ENCODE data around the gene SLC25A21.
"Not testable (repeated sequence)": the region's sequence is repeated elsewhere in the genome, so short reads cannot be mapped to it uniquely, and the experiment has no call there.

The SLC25A21 gene

GRCh38 chr14:37170993-37171392 is 1.4 kb downstream of the SLC25A21 start:
- peaks cover 14% of the 10 kb centered on the region for H3K4me1 ChIP-seq (ENCODE audit: insufficient read depth, low read length)
- H3K9me3 ChIP-seq (ENCODE audit: control insufficient read depth, insufficient read depth, low read length) = no peaks in the 10 kb centered on the region
- H3K36me3 ChIP-seq (ENCODE audit: insufficient read depth, low read length) = no peaks in the 10 kb centered on the region
- no peak overlapping the region for H3K9ac ChIP-seq (ENCODE audit: low read depth, low read length)

- no peak overlapping the region for H3K9ac ChIP-seq (ENCODE audit: low read depth, low read length)
- H3K4me1 ChIP-seq (ENCODE audit: insufficient read depth, low read length) = peaks cover 14% of the 10 kb centered on the region
- H3K36me3 ChIP-seq (ENCODE audit: insufficient read depth, low read length) = no peaks in the 10 kb centered on the region
- H3K9me3 ChIP-seq (ENCODE audit: control insufficient read depth, insufficient read depth, low read length) = no peaks in the 10 kb centered on the region
Observed at GRCh38 chr14:37170237-37170636, 2.2 kb downstream of the SLC25A21 start.

- H3K9ac ChIP-seq (ENCODE audit: low read depth, low read length) = no peak overlapping the region
Observed at GRCh38 chr14:37168721-37169120, 3.7 kb downstream of the SLC25A21 start.

DNA sequence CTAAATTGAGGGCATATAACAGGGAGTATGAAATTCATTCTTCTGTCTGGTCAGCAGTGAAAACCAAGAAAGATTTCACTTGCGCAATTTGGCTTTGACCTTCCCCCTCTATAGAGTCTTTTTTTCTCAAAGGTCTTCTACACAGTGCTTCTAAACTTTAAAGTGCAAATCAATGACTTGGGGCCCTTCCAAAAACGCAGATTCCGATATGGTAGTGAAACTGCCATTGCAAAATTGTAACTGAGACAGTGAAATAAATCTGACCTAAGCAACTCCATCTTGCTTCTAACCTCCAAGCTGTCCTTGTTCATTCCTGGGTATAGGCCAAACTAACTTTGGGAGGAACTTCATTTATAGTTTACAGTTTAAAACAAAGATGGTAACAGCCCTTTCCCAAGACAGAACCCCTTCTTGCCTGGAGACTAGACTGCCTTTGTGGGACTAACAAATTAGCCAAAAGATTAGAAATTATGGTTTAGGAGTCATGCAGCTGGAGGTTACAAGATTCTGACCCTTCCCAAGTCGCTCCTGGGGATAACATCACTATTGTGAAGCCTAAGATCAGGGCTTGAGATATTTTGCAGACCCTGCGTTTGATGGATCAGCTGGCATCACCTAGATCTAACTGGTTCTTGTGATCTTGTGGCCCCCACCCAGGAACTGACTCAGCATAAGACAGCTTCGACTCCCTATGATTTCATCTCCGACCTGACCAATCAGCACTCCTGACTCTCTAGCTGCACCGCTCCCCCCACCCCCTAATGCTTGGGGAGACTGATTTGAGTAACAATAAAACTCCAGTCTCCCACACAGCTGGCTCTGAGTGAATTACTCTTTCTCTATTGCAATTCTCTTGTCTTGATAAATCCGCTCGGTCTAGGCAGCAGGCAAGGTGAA is 5.0 kb downstream of the SLC25A21 start:
- no peaks in the 10 kb centered on the region for H3K36me3 ChIP-seq (ENCODE audit: insufficient read depth, low read length)
- H3K9me3 ChIP-seq (ENCODE audit: control insufficient read depth, insufficient read depth, low read length) = no peaks in the 10 kb centered on the region
- H3K9ac ChIP-seq (ENCODE audit: low read depth, low read length) = no peak overlapping the region
- peaks cover 14% of the 10 kb centered on the region for H3K4me1 ChIP-seq (ENCODE audit: insufficient read depth, low read length)

More at GRCh38 chr14:37168721-37169120, 3.7 kb downstream of the SLC25A21 start:
- Histone ChIP-seq H3K36me3 (ENCODE audit: insufficient read depth, low read length) (no peaks in the 10 kb centered on the region), H3K4me1 (ENCODE audit: insufficient read depth, low read length) (peaks cover 14% of the 10 kb centered on the region), H3K9me3 (ENCODE audit: control insufficient read depth, insufficient read depth, low read length) (no peaks in the 10 kb centered on the region)

DNA sequence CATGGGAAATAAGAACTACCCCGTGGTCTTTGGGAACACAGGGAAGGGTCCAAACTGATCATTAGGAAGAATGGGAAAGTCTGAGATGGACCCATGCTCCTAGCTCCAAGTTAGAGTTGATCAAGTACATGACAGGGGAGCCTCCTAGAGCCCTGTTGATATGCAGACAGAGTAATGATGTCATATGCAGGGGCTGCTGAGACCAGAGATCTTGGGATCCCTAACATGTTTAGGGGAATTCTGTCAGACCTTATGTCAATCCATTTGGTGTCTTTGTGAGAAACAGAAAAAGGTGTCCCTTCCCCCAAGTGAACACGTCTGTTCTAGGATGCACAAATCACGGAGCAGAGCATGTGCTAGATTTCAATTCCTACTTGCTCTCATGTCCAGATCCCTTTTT is 6.6 kb downstream of the SLC25A21 start:
- Histone ChIP-seq H3K9me3 (ENCODE audit: control insufficient read depth, insufficient read depth, low read length) (no peaks in the 10 kb centered on the region), H3K36me3 (ENCODE audit: insufficient read depth, low read length) (no peaks in the 10 kb centered on the region), H3K9ac (ENCODE audit: low read depth, low read length) (no peak overlapping the region), H3K4me1 (ENCODE audit: insufficient read depth, low read length) (peaks cover 14% of the 10 kb centered on the region)

- H3K36me3 ChIP-seq (ENCODE audit: insufficient read depth, low read length); H3K4me1 ChIP-seq (ENCODE audit: insufficient read depth, low read length): not testable (repeated sequence)
Observed at GRCh38 chr14:37162307-37162706, 10.1 kb downstream of the SLC25A21 start.

DNA sequence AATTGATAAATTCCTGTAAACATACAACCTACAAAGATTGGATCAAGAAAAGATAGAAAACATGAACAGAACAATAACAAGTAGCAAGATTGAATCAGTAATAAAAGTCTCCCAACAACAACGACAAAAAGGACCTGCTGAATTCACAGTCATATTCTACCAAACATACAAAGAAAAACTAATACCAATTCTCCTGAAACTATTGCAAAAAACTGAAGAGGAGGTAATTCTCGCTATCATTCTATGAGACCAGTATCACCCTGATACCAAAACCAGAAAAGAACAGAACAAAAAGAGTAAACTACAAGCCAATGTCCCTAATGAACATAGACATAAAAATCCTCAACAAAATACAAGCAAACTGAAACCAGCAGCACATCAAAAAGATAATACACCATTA is 14.4 kb downstream of the SLC25A21 start:
- Histone ChIP-seq H3K36me3 (ENCODE audit: insufficient read depth, low read length) (no peaks in the 10 kb centered on the region), H3K9ac (ENCODE audit: low read depth, low read length) (no peak overlapping the region), H3K4me1 (ENCODE audit: insufficient read depth, low read length) (no peaks in the 10 kb centered on the region), H3K9me3 (ENCODE audit: control insufficient read depth, insufficient read depth, low read length) (no peaks in the 10 kb centered on the region)

More at GRCh38 chr14:37162307-37162706, 10.1 kb downstream of the SLC25A21 start:
- H3K9ac ChIP-seq (ENCODE audit: low read depth, low read length); H3K9me3 ChIP-seq (ENCODE audit: control insufficient read depth, insufficient read depth, low read length): not testable (repeated sequence)

GRCh38 chr14:37153483-37153882 is 18.9 kb downstream of the SLC25A21 start:
- Histone ChIP-seq H3K36me3 (ENCODE audit: insufficient read depth, low read length) (no peaks in the 10 kb centered on the region), H3K4me1 (ENCODE audit: insufficient read depth, low read length) (no peaks in the 10 kb centered on the region), H3K9me3 (ENCODE audit: control insufficient read depth, insufficient read depth, low read length) (no peaks in the 10 kb centered on the region), H3K9ac (ENCODE audit: low read depth, low read length) (no peak overlapping the region)

GRCh38 chr14:37153005-37153404 is 19.4 kb downstream of the SLC25A21 start:
- Histone ChIP-seq H3K36me3 (ENCODE audit: insufficient read depth, low read length) (no peaks in the 10 kb centered on the region), H3K9ac (ENCODE audit: low read depth, low read length) (no peak overlapping the region), H3K4me1 (ENCODE audit: insufficient read depth, low read length) (no peaks in the 10 kb centered on the region), H3K9me3 (ENCODE audit: control insufficient read depth, insufficient read depth, low read length) (no peaks in the 10 kb centered on the region)

GRCh38 chr14:37150414-37150813 is 22.0 kb downstream of the SLC25A21 start:
- Histone ChIP-seq H3K36me3 (ENCODE audit: insufficient read depth, low read length) (no peaks in the 10 kb centered on the region), H3K4me1 (ENCODE audit: insufficient read depth, low read length) (no peaks in the 10 kb centered on the region), H3K9me3 (ENCODE audit: control insufficient read depth, insufficient read depth, low read length) (no peaks in the 10 kb centered on the region), H3K9ac (ENCODE audit: low read depth, low read length) (no peak overlapping the region)

GRCh38 chr14:37147310-37147880 is 25.0 kb downstream of the SLC25A21 start:
- peaks cover 3% of the 10 kb centered on the region; the same call in 1 of the 2 replicates for H3K4me1 ChIP-seq (ENCODE audit: insufficient read depth, low read length)
- H3K36me3 ChIP-seq (ENCODE audit: insufficient read depth, low read length) = no peaks in the 10 kb centered on the region
- no peaks in the 10 kb centered on the region for H3K9me3 ChIP-seq (ENCODE audit: control insufficient read depth, insufficient read depth, low read length)
- H3K9ac ChIP-seq (ENCODE audit: low read depth, low read length) = no peak overlapping the region

DNA sequence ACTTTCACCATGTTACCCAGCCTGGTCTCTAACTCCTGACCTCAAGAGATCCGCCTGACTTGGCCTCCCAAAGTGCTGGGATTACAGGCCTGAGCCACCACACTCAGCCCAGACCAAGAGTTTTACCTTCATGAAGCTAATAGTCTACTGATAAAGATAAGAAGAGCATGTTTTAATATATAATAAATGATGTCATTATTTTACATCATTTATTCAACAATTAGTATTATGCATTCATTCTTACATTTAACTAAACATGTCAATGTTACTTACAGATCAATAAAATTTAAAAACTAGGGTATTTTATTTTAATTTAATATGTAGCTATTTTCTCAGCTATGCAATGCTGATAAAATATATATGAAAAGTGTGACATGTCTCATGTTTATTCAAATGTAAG is 26.0 kb downstream of the SLC25A21 start:
- not testable (repeated sequence) for H3K36me3 ChIP-seq (ENCODE audit: insufficient read depth, low read length); H3K9me3 ChIP-seq (ENCODE audit: control insufficient read depth, insufficient read depth, low read length); H3K9ac ChIP-seq (ENCODE audit: low read depth, low read length); H3K4me1 ChIP-seq (ENCODE audit: insufficient read depth, low read length)

- H3K9me3 ChIP-seq (ENCODE audit: control insufficient read depth, insufficient read depth, low read length) = no peaks in the 10 kb centered on the region
- no peak overlapping the region for H3K9ac ChIP-seq (ENCODE audit: low read depth, low read length)
- H3K36me3 ChIP-seq (ENCODE audit: insufficient read depth, low read length) = no peaks in the 10 kb centered on the region
- H3K4me1 ChIP-seq (ENCODE audit: insufficient read depth, low read length) = peaks cover 3% of the 10 kb centered on the region; the same call in 1 of the 2 replicates
Observed at GRCh38 chr14:37145395-37145794, 27.0 kb downstream of the SLC25A21 start.

DNA sequence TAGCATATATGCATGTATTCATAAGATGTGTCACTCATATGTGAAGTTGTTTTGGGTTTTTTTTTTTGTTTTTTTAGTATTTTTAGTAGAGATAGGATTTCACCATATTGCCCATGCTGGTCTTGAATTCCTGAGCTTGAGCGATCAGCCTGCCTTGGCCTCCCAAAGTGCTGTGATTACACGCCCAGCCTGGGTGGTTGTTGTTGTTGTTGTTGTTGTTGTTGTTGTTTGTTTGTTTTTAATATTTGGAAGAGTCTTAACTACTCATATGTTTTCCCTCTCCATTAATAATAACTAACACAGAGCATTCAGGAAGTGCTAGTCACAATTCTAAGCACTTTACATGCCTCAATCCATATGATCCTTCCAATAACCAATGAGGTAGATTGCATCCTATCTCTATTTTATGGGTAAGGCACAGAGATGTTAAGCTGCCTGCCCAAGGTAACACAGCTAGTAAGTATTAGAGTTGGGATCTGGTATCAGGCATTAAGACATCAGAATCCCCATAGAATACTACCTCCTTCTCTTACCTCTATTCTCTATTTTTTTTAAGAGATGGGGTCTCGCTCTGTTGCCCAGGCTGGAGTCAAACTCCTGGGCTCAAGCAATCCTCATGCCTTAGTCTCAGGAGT is 27.6 kb downstream of the SLC25A21 start:
- no peaks in the 10 kb centered on the region for H3K36me3 ChIP-seq (ENCODE audit: insufficient read depth, low read length)
- H3K4me1 ChIP-seq (ENCODE audit: insufficient read depth, low read length) = peaks cover 3% of the 10 kb centered on the region; the same call in 1 of the 2 replicates
- no peak overlapping the region for H3K9ac ChIP-seq (ENCODE audit: low read depth, low read length)

More for the DNA sequence above, 27.6 kb downstream of the SLC25A21 start:
- no peaks in the 10 kb centered on the region for H3K9me3 ChIP-seq (ENCODE audit: control insufficient read depth, insufficient read depth, low read length)

Measured in ES-I3 (cell line).